NB4 (cell line): ENCODE data around the gene SYNJ1.

Experiments used
- CTCF ChIP-seq: IDR thresholded peaks from one replicate; pipeline ENCODE4 v1.5.1; 2012; ENCODE audit warnings: low read depth, low read length
- MAX ChIP-seq: IDR thresholded peaks from 2 replicates; pipeline ENCODE4 v1.6.1; 2011; ENCODE audit warnings: low read depth, low read length
- MYC ChIP-seq: IDR thresholded peaks from 2 replicates; pipeline ENCODE4 v1.6.1; 2011; ENCODE audit warnings: low read depth, low read length
- POLR2A ChIP-seq: IDR thresholded peaks from 2 replicates; pipeline ENCODE4 v1.6.1; 2011; ENCODE audit warnings: mild to moderate bottlenecking; ENCODE audit not compliant: insufficient read length; ENCODE audit errors: extremely low read depth

DNA sequence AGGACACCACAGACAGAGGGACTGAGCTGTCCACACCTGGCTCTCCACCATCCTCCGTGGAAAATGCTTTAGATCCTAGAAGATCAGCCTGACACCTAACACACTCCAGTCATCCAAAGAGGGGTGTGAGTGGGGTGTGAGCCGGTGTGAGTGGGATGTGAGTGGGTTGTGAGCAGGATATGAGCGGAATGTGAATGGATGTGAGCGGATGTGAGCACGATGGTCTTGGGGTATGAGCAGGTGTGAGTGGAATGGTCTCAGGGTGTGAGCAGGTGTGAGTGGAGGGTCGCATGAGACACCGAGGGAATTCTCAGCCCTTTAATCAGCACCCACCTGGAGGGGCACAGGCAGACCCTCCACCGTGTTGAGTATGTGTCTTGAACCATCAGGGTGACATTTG is 143.3 kb downstream of the SYNJ1 start:
- TF ChIP-seq CTCF = no peak
- TF ChIP-seq MYC = no peak
- no peak for TF ChIP-seq POLR2A
- no peak for TF ChIP-seq MAX
